ENCODE data around the gene CDS1. TPM values are rescaled to one million over a fixed set of nuclear protein-coding genes. Genes with fewer than 3 reads are reported as not detected.

Gene CDS1
- total and polyA plus RNA-seq, 8 donors: 3.2 to 62.6 (median 6.7) TPM

DNA sequence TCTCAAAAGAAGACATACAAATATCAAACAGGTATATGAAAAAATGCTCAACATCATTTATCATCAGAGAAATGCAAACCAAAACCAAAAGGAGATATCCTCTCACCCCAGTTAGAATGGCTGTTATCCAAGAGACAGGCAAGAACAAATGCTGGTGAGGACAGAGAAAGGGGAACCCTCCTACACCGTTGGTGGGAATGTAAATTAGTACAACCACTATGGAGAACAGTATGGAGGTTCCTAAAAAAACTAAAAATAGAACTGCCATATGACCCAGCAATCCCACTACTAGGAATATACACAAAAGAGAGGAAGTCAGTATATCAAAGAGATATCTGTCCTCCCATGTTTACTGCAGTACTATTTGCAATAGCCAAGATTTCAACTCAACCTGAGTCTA, 83.5 kb downstream of the CDS1 start:
- TF ChIP-seq POLR2A (IDR thresholded peaks at IDR 0.05) (no peak), POLR2AphosphoS5 (IDR thresholded peaks at IDR 0.05) (no peak), EP300 (IDR thresholded peaks at IDR 0.05) (no peak)
- TF ChIP-seq, protein P1, sequence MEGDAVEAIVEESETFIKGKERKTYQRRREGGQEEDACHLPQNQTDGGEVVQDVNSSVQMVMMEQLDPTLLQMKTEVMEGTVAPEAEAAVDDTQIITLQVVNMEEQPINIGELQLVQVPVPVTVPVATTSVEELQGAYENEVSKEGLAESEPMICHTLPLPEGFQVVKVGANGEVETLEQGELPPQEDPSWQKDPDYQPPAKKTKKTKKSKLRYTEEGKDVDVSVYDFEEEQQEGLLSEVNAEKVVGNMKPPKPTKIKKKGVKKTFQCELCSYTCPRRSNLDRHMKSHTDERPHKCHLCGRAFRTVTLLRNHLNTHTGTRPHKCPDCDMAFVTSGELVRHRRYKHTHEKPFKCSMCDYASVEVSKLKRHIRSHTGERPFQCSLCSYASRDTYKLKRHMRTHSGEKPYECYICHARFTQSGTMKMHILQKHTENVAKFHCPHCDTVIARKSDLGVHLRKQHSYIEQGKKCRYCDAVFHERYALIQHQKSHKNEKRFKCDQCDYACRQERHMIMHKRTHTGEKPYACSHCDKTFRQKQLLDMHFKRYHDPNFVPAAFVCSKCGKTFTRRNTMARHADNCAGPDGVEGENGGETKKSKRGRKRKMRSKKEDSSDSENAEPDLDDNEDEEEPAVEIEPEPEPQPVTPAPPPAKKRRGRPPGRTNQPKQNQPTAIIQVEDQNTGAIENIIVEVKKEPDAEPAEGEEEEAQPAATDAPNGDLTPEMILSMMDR (IDR thresholded peaks at IDR 0.05): no peak
- no peak overlapping the region for H3K27ac ChIP-seq
- intact Hi-C loops (cut with DNase I; ENCODE audit: low total_unique reads): no loop called here
- peaks cover 0 to 53% (median 38%) of the 10 kb centered on the region in 4 donors for H3K36me3 ChIP-seq
- no peaks in the 10 kb centered on the region for H3K9me3 ChIP-seq
- H3K27me3 ChIP-seq: no peaks in the 10 kb centered on the region
- H3K4me1 ChIP-seq: no peaks in the 10 kb centered on the region
- no peak overlapping the region for H3K4me3 ChIP-seq
- 78 to 90% (median 81%) methylated on average over 1 of the region's 1 CpG for WGBS, 5 donors
- DNase-seq: no peak

- no peaks in the 10 kb centered on the region for H3K27me3 ChIP-seq
- peaks cover 7 to 74% (median 64%) of the 10 kb centered on the region in 4 donors for H3K36me3 ChIP-seq
- H3K4me3 ChIP-seq: no peak overlapping the region
- peaks cover 0 to 5% (median 0%) of the 10 kb centered on the region in 4 donors for H3K4me1 ChIP-seq
- TF ChIP-seq, protein P1 (IDR thresholded peaks at IDR 0.05): no peak
- no peak for TF ChIP-seq POLR2AphosphoS5 (IDR thresholded peaks at IDR 0.05)
- TF ChIP-seq EP300 (IDR thresholded peaks at IDR 0.05): no peak
- no peak for TF ChIP-seq POLR2A (IDR thresholded peaks at IDR 0.05)
- H3K27ac ChIP-seq: no peak overlapping the region
- intact Hi-C loops (cut with DNase I; ENCODE audit: low total_unique reads): no loop called here
- no peaks in the 10 kb centered on the region for H3K9me3 ChIP-seq
- 89 to 97% (median 95%) methylated on average over 1 of the region's 1 CpG for WGBS, 5 donors
- no peak for DNase-seq
Measured at GRCh38 chr4:84669201-84669600, 86.3 kb downstream of the CDS1 start.

DNA sequence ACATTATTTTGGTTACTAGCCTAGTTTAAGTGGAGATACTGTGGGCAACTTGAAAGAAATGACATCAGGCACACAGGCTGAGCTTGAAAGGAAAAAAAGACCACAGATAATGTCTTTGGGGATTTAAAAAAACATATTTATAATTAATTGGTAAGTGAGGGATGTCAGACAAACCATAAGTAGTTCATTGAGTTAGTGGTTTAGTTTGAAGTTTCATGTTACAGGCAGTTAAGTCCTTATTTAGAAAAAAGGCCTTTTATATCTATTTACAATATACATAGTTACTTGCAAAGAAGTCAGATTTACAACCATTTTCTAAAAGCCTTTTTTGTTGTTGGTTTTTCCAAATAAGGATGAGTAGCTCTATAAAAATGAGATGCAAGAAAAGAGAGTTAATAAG, 89.2 kb downstream of the CDS1 start:
- TF ChIP-seq, protein P1 (IDR thresholded peaks at IDR 0.05): no peak
- TF ChIP-seq EP300 (IDR thresholded peaks at IDR 0.05): no peak
- TF ChIP-seq POLR2A (IDR thresholded peaks at IDR 0.05): no peak
- no peak for TF ChIP-seq POLR2AphosphoS5 (IDR thresholded peaks at IDR 0.05)
- Histone ChIP-seq H3K27ac (no peak overlapping the region), H3K27me3 (no peaks in the 10 kb centered on the region), H3K4me3 (no peak overlapping the region), H3K36me3 (peaks cover 7 to 96% (median 87%) of the 10 kb centered on the region in 4 donors), H3K4me1 (peaks cover 0 to 5% (median 0%) of the 10 kb centered on the region in 4 donors), H3K9me3 (no peaks in the 10 kb centered on the region)
- intact Hi-C loops (cut with DNase I; ENCODE audit: low total_unique reads): no loop called here
- DNase-seq: no peak

GRCh38 chr4:84673475-84674240, 90.7 kb downstream of the CDS1 start:
- Histone ChIP-seq H3K4me1 (peaks cover 0 to 5% (median 0%) of the 10 kb centered on the region in 4 donors), H3K27me3 (no peaks in the 10 kb centered on the region), H3K36me3 (peaks cover 22 to 96% (median 89%) of the 10 kb centered on the region in 4 donors), H3K9me3 (no peaks in the 10 kb centered on the region), H3K4me3 (no peak overlapping the region), H3K27ac (no peak overlapping the region)
- intact Hi-C loops (cut with DNase I; ENCODE audit: low total_unique reads): no loop called here
- DNase-seq: no peak
- WGBS, 5 donors: 63 to 92% (median 85%) methylated on average over 1 of the region's 1 CpG
- no peak for TF ChIP-seq EP300 (IDR thresholded peaks at IDR 0.05)

DNA sequence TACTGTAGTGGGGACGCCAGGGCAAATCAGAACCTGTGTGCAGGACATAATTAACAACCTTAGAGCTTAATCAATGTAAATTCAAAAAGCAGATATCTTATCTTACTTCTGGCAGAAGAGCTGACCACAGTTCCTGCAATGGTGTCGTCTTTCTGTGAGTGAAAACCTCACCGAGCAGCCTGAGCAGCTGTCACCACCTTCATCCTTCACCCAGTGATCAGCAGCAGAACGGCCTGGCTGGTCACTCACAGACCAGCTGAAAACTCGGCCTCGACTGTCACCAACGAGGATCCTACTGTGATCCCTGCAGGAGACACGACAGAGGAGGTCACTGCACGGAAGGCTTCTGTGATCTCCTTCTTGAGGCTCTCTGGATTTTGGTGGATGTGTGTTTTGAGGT, 94.2 kb downstream of the CDS1 start:
- Histone ChIP-seq H3K4me1 (peaks cover 0 to 19% (median 4%) of the 10 kb centered on the region in 4 donors), H3K27ac (no peak overlapping the region), H3K4me3 (no peak overlapping the region), H3K36me3 (peaks cover 22 to 100% (median 94%) of the 10 kb centered on the region in 4 donors), H3K27me3 (no peaks in the 10 kb centered on the region), H3K9me3 (no peaks in the 10 kb centered on the region)
- intact Hi-C loops (cut with DNase I; ENCODE audit: low total_unique reads): no loop called here
- DNase-seq: no peak
- WGBS, 5 donors: 73 to 81% (median 75%) methylated on average over 8 to 9 of the region's 9 CpGs
- TF ChIP-seq EP300 (IDR thresholded peaks at IDR 0.05): no peak
- no peak for TF ChIP-seq POLR2A (IDR thresholded peaks at IDR 0.05)

All from stomach (tissue), 9 donors.